HFF-Myc (cell line): ENCODE measurements around the gene ILF3.

Experiments used
- DNase-seq: peaks from one replicate; pipeline ENCODE4 v3.0.0-alpha.2; 2011; ENCODE audit warnings: low read depth; ENCODE audit errors: extremely low read depth
- H3K4me3 ChIP-seq: replicated peaks from 2 replicates; pipeline ENCODE4 v1.5.1; 2011; ENCODE audit warnings: low read depth, mild to moderate bottlenecking, control low read depth, low read length
- TF ChIP-seq, protein P1 (sequence below): IDR thresholded peaks from 2 replicates; pipeline ENCODE4 v1.5.1; 2012; ENCODE audit warnings: mild to moderate bottlenecking, low read depth, low read length, control low read depth; ENCODE audit errors: missing control alignments

ILF3 gene

DNA sequence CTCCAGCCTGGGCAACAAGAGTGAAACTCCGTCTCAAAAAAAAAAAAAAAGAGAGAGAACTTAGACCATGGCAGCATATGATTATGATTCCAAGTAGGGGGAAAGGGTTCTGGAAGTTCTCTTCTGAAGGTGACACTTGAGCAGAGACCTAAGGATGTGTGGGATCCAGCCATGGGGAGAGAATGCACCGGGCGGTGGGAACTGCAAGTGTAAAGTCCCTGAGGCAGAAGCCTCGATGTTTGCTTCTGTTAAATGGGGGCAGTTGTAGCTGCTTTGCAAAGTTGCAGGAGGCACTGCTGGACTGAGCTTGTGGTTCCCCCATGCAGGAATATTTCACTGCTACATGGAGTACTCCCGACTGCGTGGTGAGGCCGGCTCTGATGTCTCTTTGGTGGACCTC lies 19.7 kb upstream of the ILF3 start:
- no peak for DNase-seq
- TF ChIP-seq, protein P1, sequence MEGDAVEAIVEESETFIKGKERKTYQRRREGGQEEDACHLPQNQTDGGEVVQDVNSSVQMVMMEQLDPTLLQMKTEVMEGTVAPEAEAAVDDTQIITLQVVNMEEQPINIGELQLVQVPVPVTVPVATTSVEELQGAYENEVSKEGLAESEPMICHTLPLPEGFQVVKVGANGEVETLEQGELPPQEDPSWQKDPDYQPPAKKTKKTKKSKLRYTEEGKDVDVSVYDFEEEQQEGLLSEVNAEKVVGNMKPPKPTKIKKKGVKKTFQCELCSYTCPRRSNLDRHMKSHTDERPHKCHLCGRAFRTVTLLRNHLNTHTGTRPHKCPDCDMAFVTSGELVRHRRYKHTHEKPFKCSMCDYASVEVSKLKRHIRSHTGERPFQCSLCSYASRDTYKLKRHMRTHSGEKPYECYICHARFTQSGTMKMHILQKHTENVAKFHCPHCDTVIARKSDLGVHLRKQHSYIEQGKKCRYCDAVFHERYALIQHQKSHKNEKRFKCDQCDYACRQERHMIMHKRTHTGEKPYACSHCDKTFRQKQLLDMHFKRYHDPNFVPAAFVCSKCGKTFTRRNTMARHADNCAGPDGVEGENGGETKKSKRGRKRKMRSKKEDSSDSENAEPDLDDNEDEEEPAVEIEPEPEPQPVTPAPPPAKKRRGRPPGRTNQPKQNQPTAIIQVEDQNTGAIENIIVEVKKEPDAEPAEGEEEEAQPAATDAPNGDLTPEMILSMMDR = no peak
- H3K4me3 ChIP-seq = no peak overlapping the region

DNA sequence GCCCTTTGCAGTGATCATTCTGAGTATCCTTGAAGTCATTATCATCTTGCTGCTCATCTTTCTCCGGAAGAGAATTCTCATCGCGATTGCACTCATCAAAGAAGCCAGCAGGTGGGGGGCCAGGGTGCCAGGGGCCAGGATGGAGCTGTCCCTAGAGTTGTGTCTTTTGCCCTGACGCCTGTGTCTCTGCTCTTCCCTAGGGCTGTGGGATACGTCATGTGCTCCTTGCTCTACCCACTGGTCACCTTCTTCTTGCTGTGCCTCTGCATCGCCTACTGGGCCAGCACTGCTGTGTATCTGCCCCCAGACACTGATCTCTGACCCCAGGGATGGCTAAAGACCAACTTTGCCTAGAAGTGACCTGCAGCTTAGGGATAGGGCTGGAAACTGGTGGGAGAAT lies 19.2 kb upstream of the ILF3 start:
- TF ChIP-seq, protein P1 = no peak
- DNase-seq = no peak
- H3K4me3 ChIP-seq = no peak overlapping the region

DNA sequence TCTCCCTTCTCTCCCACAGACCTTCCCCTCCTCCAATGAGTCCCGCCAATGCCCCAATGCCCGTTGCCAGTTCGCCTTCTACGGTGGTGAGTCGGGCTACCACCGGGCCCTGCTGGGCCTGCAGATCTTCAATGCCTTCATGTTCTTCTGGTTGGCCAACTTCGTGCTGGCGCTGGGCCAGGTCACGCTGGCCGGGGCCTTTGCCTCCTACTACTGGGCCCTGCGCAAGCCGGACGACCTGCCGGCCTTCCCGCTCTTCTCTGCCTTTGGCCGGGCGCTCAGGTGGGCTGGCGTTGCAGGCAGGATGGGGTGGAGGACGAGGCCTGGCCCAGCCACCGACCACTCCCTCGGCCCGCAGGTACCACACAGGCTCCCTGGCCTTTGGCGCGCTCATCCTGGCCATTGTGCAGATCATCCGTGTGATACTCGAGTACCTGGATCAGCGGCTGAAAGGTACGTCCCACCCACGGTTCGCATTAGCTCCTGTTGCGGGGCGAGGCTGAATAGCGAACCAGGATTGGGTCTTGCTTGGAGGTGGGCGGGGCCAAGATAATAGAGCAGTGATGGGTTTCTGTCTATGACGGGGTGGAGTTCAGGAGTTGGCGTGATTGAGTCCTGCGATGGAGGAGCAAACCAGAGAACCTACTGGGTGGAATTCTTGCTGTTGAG lies 17.7 kb upstream of the ILF3 start:
- no peak for DNase-seq
- TF ChIP-seq, protein P1 = no peak
- no peak overlapping the region for H3K4me3 ChIP-seq

DNA sequence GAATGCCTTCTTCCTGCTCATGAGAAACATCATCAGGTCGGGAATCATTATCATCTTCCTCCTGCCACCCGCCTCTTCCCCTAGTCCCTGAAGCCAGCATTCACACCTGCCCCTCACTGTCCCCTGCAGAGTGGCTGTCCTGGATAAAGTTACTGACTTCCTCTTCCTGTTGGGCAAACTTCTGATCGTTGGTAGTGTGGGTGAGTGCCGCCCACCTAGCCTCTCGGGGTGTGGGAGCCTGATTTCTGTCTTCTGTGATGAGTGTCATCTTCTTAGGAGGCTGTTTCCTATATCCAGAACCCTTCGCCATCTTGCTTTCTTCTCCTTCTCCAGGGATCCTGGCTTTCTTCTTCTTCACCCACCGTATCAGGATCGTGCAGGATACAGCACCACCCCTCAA lies 16.3 kb upstream of the ILF3 start:
- no peak for DNase-seq
- TF ChIP-seq, protein P1 = no peak

DNA sequence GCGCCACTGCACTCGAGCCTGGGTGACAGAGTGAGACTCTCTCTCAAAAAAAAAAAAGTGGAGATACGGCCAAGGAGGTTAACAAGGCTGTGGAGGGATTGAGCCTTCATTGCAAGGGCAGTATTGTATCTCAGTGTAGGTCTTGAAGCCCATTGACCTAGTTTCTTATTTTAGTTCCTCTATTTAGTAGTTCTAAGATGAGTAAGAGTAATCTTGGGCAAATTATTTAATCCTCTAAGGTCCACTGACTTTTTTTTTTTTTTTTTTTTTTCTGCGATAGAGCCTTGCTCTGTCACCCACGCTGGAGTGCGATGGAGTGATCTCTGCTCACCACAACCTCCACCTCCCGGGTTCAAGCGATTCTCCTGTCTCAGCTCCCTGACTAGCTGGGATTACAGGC lies 14.3 kb upstream of the ILF3 start:
- TF ChIP-seq, protein P1 = no peak
- no peak for DNase-seq
- H3K4me3 ChIP-seq = no peak overlapping the region

More for the DNA sequence above, 16.3 kb upstream of the ILF3 start:
- no peak overlapping the region for H3K4me3 ChIP-seq

DNA sequence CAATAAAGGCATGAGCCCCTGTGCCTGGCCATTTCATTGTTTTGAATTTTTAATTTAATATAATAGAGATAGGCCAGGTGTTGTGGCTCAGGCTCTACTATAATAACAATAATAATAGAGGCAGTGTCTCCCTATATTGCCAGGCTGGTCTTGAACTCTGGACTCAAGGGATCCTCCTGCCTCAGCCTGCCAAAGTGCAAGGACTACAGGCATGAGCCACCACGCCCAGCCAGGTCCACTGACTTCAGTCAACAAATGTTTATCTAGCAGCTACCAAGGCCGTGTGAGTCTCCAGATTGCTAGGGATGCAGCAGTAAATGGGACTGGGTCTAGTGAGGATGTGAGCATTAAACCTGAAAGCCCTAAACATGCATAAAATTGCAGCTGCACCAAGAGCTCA lies 13.8 kb upstream of the ILF3 start:
- no peak for DNase-seq
- no peak overlapping the region for H3K4me3 ChIP-seq
- TF ChIP-seq, protein P1 = no peak

DNA sequence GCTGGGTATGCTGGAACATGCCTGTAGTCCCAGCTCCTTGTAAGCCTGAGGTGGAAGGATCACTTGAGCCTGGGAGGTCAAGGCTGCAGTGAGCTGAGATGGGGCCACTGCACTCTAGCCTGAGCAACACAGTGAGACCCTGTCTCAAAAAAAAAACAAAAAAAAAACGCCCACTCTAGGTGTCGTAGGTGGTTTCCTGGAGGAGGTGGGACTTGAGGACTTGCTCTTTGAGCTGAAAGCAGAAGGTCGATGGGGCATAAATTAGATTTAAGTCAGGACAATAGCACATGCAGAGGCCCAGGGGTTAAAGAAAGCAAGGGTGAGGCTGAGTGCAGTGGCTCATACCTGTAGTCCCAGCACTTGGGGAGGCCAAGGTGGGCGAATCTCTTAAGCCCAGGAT lies 12.9 kb upstream of the ILF3 start:
- TF ChIP-seq, protein P1 = no peak

More for the DNA sequence above, 12.9 kb upstream of the ILF3 start:
- no peak for DNase-seq
- H3K4me3 ChIP-seq = no peak overlapping the region
